Activated CD4-positive, alpha-beta T cell treated with anti-CD3 and anti-CD28 coated beads, Interleukin-2, amount 10 ng/mL, durations not matched to agents 7 days and 5 days (primary cell): ENCODE results near the gene EXOC4. TPM values are rescaled to one million over a fixed set of nuclear protein-coding genes. Genes with fewer than 3 reads are reported as not detected.
"Not testable (repeated sequence)": the region's sequence is repeated elsewhere in the genome, so short reads cannot be mapped to it uniquely, and the experiment has no call there.

Source experiments
- CTCF ChIA-PET: fragments of 350-600 bp; sonication (Branson Sonifier 250); formaldehyde crosslinking; loops from one replicate; lab custom pipeline; 2021; ENCODE audit warnings: antibody characterized with exemption; lab: Charles Lee
- POLR2A ChIA-PET: fragments of 350-600 bp; sonication (Branson Sonifier 250); formaldehyde crosslinking; loops from one replicate; lab custom pipeline; 2021; ENCODE audit warnings: antibody characterized with exemption; lab: Charles Lee
- DNase-seq: peaks from one replicate; pipeline ENCODE4 v3.0.0-alpha.2; 2020
- H3K27ac Mint-ChIP-seq: one replicate; pipeline ENCODE4 v1.8.0; 2021; ENCODE audit warnings: mild to moderate bottlenecking, moderate library complexity, mixed read lengths
- H3K27me3 Mint-ChIP-seq: one replicate; pipeline ENCODE4 v1.8.0; 2021; ENCODE audit warnings: mixed read lengths
- H3K36me3 Mint-ChIP-seq: one replicate; pipeline ENCODE4 v1.8.0; 2021; ENCODE audit warnings: low read depth, mixed read lengths
- H3K4me1 Mint-ChIP-seq: one replicate; pipeline ENCODE4 v1.8.0; 2021; ENCODE audit warnings: mixed read lengths
- H3K4me3 Mint-ChIP-seq: one replicate; pipeline ENCODE4 v1.8.0; 2021; ENCODE audit warnings: mild to moderate bottlenecking, moderate library complexity, mixed read lengths
- H3K9me3 Mint-ChIP-seq: one replicate; pipeline ENCODE4 v1.8.0; 2021; ENCODE audit warnings: mixed read lengths
- total RNA-seq, 2 experiments: library from RNA; stranded (reverse); gene quantifications; one replicate each; pipeline ENCODE4 v1.2.3, GENCODE V29; 2021

Gene EXOC4
- total RNA-seq, 2 experiments from 2014 or later: 76.7 to 84.6 TPM

GRCh38 chr7:133761443-133761842 lies 508.6 kb downstream of the EXOC4 start:
- ChIA-PET CTCF (no interaction called here), POLR2A (no interaction called here)
- Mint-ChIP-seq H3K27ac (no peak overlapping the region), H3K4me1 (no peaks in the 10 kb centered on the region), H3K36me3 (no peaks in the 10 kb centered on the region), H3K27me3 (no peaks in the 10 kb centered on the region), H3K9me3 (no peaks in the 10 kb centered on the region), H3K4me3 (no peak overlapping the region)
- no peak for DNase-seq

- no peaks in the 10 kb centered on the region for H3K9me3 Mint-ChIP-seq
- H3K27me3 Mint-ChIP-seq: no peaks in the 10 kb centered on the region
- no peaks in the 10 kb centered on the region for H3K4me1 Mint-ChIP-seq
- ChIA-PET CTCF (interaction anchor here (0.7 kb wide), 1 partner anchor 25 kb away, joined by 3 read pairs; no protein-coding TSS in a partner anchor), POLR2A (no interaction called here)
- DNase-seq: no peak
- H3K4me3 Mint-ChIP-seq: no peak overlapping the region
- H3K36me3 Mint-ChIP-seq: no peaks in the 10 kb centered on the region
- no peak overlapping the region for H3K27ac Mint-ChIP-seq
Observed at GRCh38 chr7:133763076-133763640, 510.3 kb downstream of the EXOC4 start.

- H3K9me3 Mint-ChIP-seq: no peaks in the 10 kb centered on the region
- H3K4me3 Mint-ChIP-seq: no peak overlapping the region
- H3K27ac Mint-ChIP-seq: no peak overlapping the region
- H3K27me3 Mint-ChIP-seq: no peaks in the 10 kb centered on the region
- H3K4me1 Mint-ChIP-seq: no peaks in the 10 kb centered on the region
- POLR2A ChIA-PET: no interaction called here
- no peaks in the 10 kb centered on the region for H3K36me3 Mint-ChIP-seq
- CTCF ChIA-PET: no interaction called here
- no peak for DNase-seq
Observed at GRCh38 chr7:133769668-133770067, 516.8 kb downstream of the EXOC4 start.

- ChIA-PET POLR2A (no interaction called here), CTCF (interaction anchor here (0.6 kb wide), 1 partner anchor 367 kb away, joined by 3 read pairs; no protein-coding TSS in a partner anchor)
- Mint-ChIP-seq H3K27ac (no peak overlapping the region), H3K27me3 (no peaks in the 10 kb centered on the region), H3K36me3 (no peaks in the 10 kb centered on the region), H3K4me3 (no peak overlapping the region), H3K4me1 (no peaks in the 10 kb centered on the region), H3K9me3 (no peaks in the 10 kb centered on the region)
- DNase-seq: no peak
Observed at GRCh38 chr7:133770863-133771492, 518.1 kb downstream of the EXOC4 start.

DNA sequence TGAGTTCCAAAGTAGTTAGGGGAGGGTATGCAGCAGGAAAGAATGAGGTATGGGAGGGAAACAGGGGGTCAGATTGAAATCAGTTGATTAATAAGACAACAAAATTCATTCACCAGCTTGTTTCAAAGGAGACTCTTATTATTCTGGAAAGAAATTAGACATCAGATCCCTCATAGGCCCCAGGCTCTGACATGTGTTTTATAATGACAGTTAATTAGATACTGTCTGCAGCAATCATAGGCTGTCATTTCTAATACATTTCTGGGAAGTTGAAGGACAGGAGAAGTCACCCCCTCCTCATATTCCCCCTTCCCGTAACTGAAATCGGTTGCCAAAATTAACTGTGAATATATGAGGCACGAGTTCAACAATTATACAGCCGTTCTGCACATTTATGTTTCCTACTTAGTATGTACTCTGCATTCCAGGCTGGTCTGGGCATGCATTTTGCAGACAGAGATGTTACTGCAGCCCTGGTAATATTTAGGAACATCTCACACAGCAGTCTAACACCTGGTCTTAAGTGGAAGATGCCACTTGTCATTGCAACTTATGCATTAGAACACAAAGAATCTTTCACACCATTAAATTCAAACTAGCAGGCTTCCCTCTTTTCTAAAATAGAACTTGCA lies 519.0 kb downstream of the EXOC4 start:
- ChIA-PET POLR2A (no interaction called here), CTCF (no interaction called here)
- Mint-ChIP-seq H3K4me1 (no peaks in the 10 kb centered on the region), H3K4me3 (no peak overlapping the region), H3K36me3 (no peaks in the 10 kb centered on the region), H3K27ac (no peak overlapping the region), H3K27me3 (no peaks in the 10 kb centered on the region), H3K9me3 (no peaks in the 10 kb centered on the region)
- DNase-seq: no peak

- H3K27me3 Mint-ChIP-seq: no peaks in the 10 kb centered on the region
- DNase-seq: no peak
- ChIA-PET POLR2A (no interaction called here), CTCF (no interaction called here)
- H3K9me3 Mint-ChIP-seq: no peaks in the 10 kb centered on the region
- H3K4me1 Mint-ChIP-seq: no peaks in the 10 kb centered on the region
- no peaks in the 10 kb centered on the region for H3K36me3 Mint-ChIP-seq
- H3K27ac Mint-ChIP-seq: no peak overlapping the region
- no peak overlapping the region for H3K4me3 Mint-ChIP-seq
Observed at GRCh38 chr7:133773601-133774000, 520.7 kb downstream of the EXOC4 start.

DNA sequence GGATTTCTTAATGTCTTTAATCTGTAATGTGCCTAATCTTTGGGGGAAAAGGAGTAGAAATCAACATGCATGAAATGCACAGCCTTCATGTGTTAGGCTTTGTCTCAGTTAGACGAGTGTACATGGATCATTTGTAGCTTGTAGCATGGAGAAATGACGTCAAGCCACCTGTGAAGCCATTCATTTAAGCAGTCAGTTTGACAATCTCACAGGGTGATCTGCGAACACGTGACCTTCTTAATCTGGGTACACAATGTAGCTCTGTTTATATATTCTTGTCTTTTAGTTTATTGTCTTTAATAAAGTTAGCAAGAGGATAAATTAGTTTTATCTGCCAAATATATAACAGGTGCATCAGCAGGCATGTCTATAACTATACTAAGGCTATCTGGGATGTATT lies 522.3 kb downstream of the EXOC4 start:
- POLR2A ChIA-PET: no interaction called here
- H3K4me1 Mint-ChIP-seq: no peaks in the 10 kb centered on the region
- peaks cover 2% of the 10 kb centered on the region for H3K36me3 Mint-ChIP-seq
- peaks cover 6% of the 10 kb centered on the region for H3K9me3 Mint-ChIP-seq
- DNase-seq: no peak
- CTCF ChIA-PET: no interaction called here
- H3K4me3 Mint-ChIP-seq: no peak overlapping the region
- H3K27ac Mint-ChIP-seq: no peak overlapping the region
- no peaks in the 10 kb centered on the region for H3K27me3 Mint-ChIP-seq

GRCh38 chr7:133776266-133776665 lies 523.4 kb downstream of the EXOC4 start:
- DNase-seq: no peak
- H3K4me1 Mint-ChIP-seq: no peaks in the 10 kb centered on the region
- no peak overlapping the region for H3K27ac Mint-ChIP-seq
- ChIA-PET CTCF (interaction anchor here (1.6 kb wide), 1 partner anchor 10 kb away, joined by 4 read pairs; no protein-coding TSS in a partner anchor), POLR2A (no interaction called here)
- H3K9me3 Mint-ChIP-seq: peaks cover 6% of the 10 kb centered on the region
- H3K27me3 Mint-ChIP-seq: no peaks in the 10 kb centered on the region
- H3K4me3 Mint-ChIP-seq: no peak overlapping the region
- peaks cover 2% of the 10 kb centered on the region for H3K36me3 Mint-ChIP-seq

- no peak for DNase-seq
- Mint-ChIP-seq H3K4me1 (no peaks in the 10 kb centered on the region), H3K27ac (no peak overlapping the region), H3K4me3 (no peak overlapping the region), H3K27me3 (no peaks in the 10 kb centered on the region), H3K36me3 (peaks cover 2% of the 10 kb centered on the region), H3K9me3 (peaks cover 6% of the 10 kb centered on the region)
- POLR2A ChIA-PET: no interaction called here
- CTCF ChIA-PET: no interaction called here
Observed at GRCh38 chr7:133777701-133778100, 524.8 kb downstream of the EXOC4 start.

- H3K36me3 Mint-ChIP-seq: peaks cover 2% of the 10 kb centered on the region
- H3K27ac Mint-ChIP-seq: no peak overlapping the region
- DNase-seq: no peak
- peaks cover 6% of the 10 kb centered on the region for H3K9me3 Mint-ChIP-seq
- ChIA-PET POLR2A (no interaction called here), CTCF (no interaction called here)
- H3K4me1 Mint-ChIP-seq: no peaks in the 10 kb centered on the region
- no peaks in the 10 kb centered on the region for H3K27me3 Mint-ChIP-seq
- no peak overlapping the region for H3K4me3 Mint-ChIP-seq
Observed at GRCh38 chr7:133778472-133778871, 525.6 kb downstream of the EXOC4 start.

GRCh38 chr7:133779538-133779937 lies 526.7 kb downstream of the EXOC4 start:
- H3K9me3 Mint-ChIP-seq, POLR2A ChIA-PET, H3K27ac Mint-ChIP-seq, H3K36me3 Mint-ChIP-seq, H3K4me1 Mint-ChIP-seq, DNase-seq, H3K27me3 Mint-ChIP-seq, H3K4me3 Mint-ChIP-seq: not testable (repeated sequence)
- CTCF ChIA-PET: interaction anchor here (2.0 kb wide), 1 partner anchor 9 kb away, joined by 6 read pairs; no protein-coding TSS in a partner anchor

DNA sequence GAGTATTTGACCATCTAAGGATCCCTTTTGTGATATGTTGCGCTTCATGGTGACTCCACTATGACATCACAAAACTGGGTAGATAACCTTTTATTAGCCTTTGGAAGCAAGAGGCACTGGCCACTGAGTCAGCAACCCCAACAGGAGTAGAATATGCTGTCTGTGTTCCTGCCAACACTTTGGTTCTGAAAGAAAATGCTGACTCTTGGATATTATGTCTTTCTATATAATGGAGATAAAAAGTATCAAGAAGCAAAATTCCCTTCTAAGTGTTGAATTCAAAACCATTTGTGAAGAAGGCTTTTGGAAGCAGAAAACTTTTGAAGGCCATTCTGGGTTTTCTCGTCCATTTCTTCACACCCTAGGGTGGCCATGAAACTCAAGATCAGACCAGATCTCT lies 528.0 kb downstream of the EXOC4 start:
- ChIA-PET POLR2A (no interaction called here), CTCF (no interaction called here)
- no peak overlapping the region for H3K27ac Mint-ChIP-seq
- peaks cover 6% of the 10 kb centered on the region for H3K9me3 Mint-ChIP-seq
- H3K27me3 Mint-ChIP-seq: no peaks in the 10 kb centered on the region
- no peak for DNase-seq
- H3K4me3 Mint-ChIP-seq: no peak overlapping the region
- no peaks in the 10 kb centered on the region for H3K4me1 Mint-ChIP-seq
- H3K36me3 Mint-ChIP-seq: peaks cover 2% of the 10 kb centered on the region

GRCh38 chr7:133781486-133782090 lies 528.7 kb downstream of the EXOC4 start:
- Mint-ChIP-seq H3K4me1 (no peaks in the 10 kb centered on the region), H3K27me3 (no peaks in the 10 kb centered on the region)
- CTCF ChIA-PET: no interaction called here

More at GRCh38 chr7:133781486-133782090, 528.7 kb downstream of the EXOC4 start:
- DNase-seq: no peak
- POLR2A ChIA-PET: no interaction called here
- Mint-ChIP-seq H3K9me3 (peaks cover 6% of the 10 kb centered on the region), H3K4me3 (no peak overlapping the region), H3K27ac (no peak overlapping the region), H3K36me3 (peaks cover 2% of the 10 kb centered on the region)
